ENCODE results near the gene ATP8A2. TPM values are rescaled to one million over a fixed set of nuclear protein-coding genes. Genes with fewer than 3 reads are reported as not detected.

Gene ATP8A2
- total and polyA plus RNA-seq, 11 donors, result 0.01 to 0.29 (median 0.05) TPM; not detected in 2

DNA sequence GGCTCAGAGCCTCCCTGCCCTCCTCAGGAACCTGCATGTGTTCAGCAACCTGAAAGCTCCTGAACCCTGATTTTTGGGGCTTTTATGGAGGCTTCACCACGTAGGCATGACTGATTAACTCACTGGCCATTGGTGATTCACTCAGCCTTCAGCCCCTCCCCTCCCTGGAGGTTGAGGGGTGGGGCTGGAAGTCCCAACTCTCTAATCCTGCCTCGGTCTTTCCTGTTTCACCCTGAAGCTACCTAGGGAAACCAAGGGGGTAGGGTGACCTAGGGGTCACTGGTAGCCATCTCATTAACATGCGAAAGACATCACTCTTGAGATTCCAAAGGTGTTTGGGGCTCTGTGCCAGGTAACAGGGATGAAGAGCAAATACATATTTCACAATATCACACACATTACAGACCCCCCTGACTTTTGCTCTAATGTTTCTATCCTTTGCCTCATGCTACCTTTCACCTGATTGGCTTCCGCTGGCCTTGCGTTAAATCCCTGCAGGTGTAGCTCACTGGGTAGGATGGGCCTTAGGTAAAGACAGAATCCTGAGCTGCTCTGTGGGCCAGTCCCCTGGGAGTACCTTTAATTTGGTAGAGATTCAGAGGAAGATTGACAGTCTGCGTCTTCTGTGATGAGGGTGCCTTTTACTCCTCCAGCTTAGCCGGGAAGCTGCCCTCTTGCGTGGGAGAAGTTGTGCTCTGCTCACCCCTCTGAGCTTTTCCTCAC lies 260.6 kb downstream of the ATP8A2 start:
- TF ChIP-seq POLR2A (IDR thresholded peaks at IDR 0.05) (no peak), CTCF (IDR thresholded peaks at IDR 0.05) (no peak)
- Histone ChIP-seq H3K4me3 (no peak overlapping the region), H3K27me3 (peaks cover 0 to 16% (median 0%) of the 10 kb centered on the region in 9 donors), H3K9me3 (peaks cover 0 to 8% (median 0%) of the 10 kb centered on the region in 12 donors), H3K27ac (no peak overlapping the region), H3K36me3 (no peaks in the 10 kb centered on the region), H3K4me1 (no peaks in the 10 kb centered on the region)
- DNase-seq, result no peak
- WGBS, 4 donors, result 68 to 80% (median 71%) methylated on average over 8 of the region's 8 CpGs
- ATAC-seq, result no peak
- intact Hi-C loops (cut with DNase I), result no loop called here

DNA sequence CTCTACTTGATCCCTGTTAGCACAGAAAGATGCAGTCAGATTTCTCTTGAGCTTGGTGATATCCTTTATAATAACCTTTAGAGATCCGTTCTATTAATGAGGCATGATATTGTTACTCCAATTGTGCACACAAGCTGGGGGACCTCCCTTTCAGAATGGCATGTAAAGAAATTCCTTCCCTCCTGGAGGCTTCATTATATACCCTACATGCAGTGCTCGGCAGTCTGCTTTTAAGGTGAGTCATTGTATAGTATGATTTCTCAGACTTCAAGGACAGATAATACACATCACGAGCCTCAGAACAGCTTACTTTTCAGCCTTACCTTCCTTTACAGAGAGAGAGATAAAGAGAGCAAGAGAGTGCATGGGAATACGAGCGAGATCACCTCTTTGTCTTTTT lies 261.3 kb downstream of the ATP8A2 start:
- H3K9me3 ChIP-seq, result peaks cover 0 to 3% (median 0%) of the 10 kb centered on the region in 12 donors
- H3K27ac ChIP-seq, result no peak overlapping the region
- TF ChIP-seq POLR2A (IDR thresholded peaks at IDR 0.05), result no peak
- TF ChIP-seq CTCF (IDR thresholded peaks at IDR 0.05), result no peak
- intact Hi-C loops (cut with DNase I), result no loop called here
- peaks cover 0 to 16% (median 0%) of the 10 kb centered on the region in 9 donors for H3K27me3 ChIP-seq
- WGBS, 4 donors, result 54 to 73% (median 64%) methylated on average over 5 of the region's 5 CpGs
- no peaks in the 10 kb centered on the region for H3K36me3 ChIP-seq
- H3K4me3 ChIP-seq, result no peak overlapping the region
- ATAC-seq, result no peak
- no peaks in the 10 kb centered on the region for H3K4me1 ChIP-seq
- no peak for DNase-seq

DNA sequence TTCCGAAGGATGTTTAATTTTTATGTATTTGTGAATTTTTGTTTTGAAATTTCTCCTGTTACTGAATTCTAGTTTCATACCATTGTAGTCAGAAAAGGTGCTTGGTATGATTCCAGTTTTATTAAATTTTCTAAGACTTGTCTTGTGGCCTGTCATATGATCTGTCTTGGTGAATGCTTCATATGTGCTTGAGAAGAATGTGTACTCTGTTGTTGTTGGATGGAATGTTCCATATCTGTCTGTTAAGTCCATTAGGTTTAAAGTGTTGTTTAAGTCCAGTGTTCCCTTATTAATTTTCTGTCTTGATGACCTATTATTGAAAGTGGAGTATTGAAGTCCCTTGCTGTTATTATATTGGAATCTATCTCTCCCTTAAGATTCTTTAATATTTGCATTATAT lies 273.9 kb downstream of the ATP8A2 start:
- no peak for ATAC-seq

More for the DNA sequence above, 273.9 kb downstream of the ATP8A2 start:
- no peak for DNase-seq
- Histone ChIP-seq H3K27me3 (no peaks in the 10 kb centered on the region), H3K4me3 (no peak overlapping the region), H3K9me3 (peaks cover 0 to 35% (median 6%) of the 10 kb centered on the region in 12 donors), H3K27ac (no peak overlapping the region), H3K36me3 (no peaks in the 10 kb centered on the region), H3K4me1 (no peaks in the 10 kb centered on the region)
- TF ChIP-seq CTCF (IDR thresholded peaks at IDR 0.05) (no peak), POLR2A (IDR thresholded peaks at IDR 0.05) (no peak)
- 88 to 94% (median 91%) methylated on average over 1 of the region's 1 CpG for WGBS, 4 donors
- intact Hi-C loops (cut with DNase I), result no loop called here

Data from heart left ventricle (tissue), 16 donors.